Tibial artery (tissue), 4 donors: ENCODE measurements around the gene GNB1.
A peak's percentile ranks its signal among the peaks of the same experiment; 100 is the strongest.

Experiments
- DNase-seq, 2 donors: peaks; one replicate each; pipeline ENCODE4 v3.0.0-alpha.2; 2019
- H3K27ac ChIP-seq, 2 donors: fragments of 200-600 bp; sonication (generic) in 1 of 2; 1 replicate in 1 of 2; 2 replicates in 1 of 2; pipeline ENCODE4 v1.5.1; 2018 to 2019; ENCODE audit warnings: mild to moderate bottlenecking in 1 of 2
- H3K27me3 ChIP-seq, 2 donors: fragments of 200-600 bp; sonication (generic) in 1 of 2; one replicate each; pipeline versions ENCODE4 v1.5.1 to v1.6.0; 2016 to 2019
- H3K36me3 ChIP-seq, 3 donors: fragments of 200-600 bp; sonication (generic) in 2 of 3; one replicate each; pipeline ENCODE4 v1.5.1; 2016 to 2019; ENCODE audit warnings: mild to moderate bottlenecking in 2 of 3
- H3K4me1 ChIP-seq, 4 donors: fragments of 200-600 bp; sonication (generic) in 2 of 4; 1 replicate in 3 of 4; 2 replicates in 1 of 4; pipeline ENCODE4 v1.5.1; 2016 to 2019
- H3K4me3 ChIP-seq, 2 donors: fragments of 200-600 bp; sonication (generic) in 1 of 2; 1 replicate in 1 of 2; 2 replicates in 1 of 2; pipeline ENCODE4 v1.5.1; 2018 to 2019; ENCODE audit warnings: mild to moderate bottlenecking in 2 of 2
- H3K9me3 ChIP-seq, 3 donors: fragments of 200-600 bp; sonication (generic) in 1 of 3; one replicate each; pipeline ENCODE4 v1.5.1; 2016 to 2019
- intact Hi-C: fragments of 100-400 bp; cut with DNase I; formaldehyde crosslinking; loops from one replicate; pipeline ENCODE4 v1.15.0; 2023; ENCODE audit warnings: low total_unique reads
- TF ChIP-seq, protein P1 (sequence below), 2 experiments: fragments of 200-600 bp in 1 of 2; fragments of 450-650 bp in 1 of 2; IDR thresholded peaks; one replicate each; pipeline ENCODE4 v1.5.1; 2017 to 2019; ENCODE audit warnings: antibody characterized with exemption in 2 of 2, mild to moderate bottlenecking in 1 of 2, moderate library complexity in 1 of 2

GNB1 gene

DNA sequence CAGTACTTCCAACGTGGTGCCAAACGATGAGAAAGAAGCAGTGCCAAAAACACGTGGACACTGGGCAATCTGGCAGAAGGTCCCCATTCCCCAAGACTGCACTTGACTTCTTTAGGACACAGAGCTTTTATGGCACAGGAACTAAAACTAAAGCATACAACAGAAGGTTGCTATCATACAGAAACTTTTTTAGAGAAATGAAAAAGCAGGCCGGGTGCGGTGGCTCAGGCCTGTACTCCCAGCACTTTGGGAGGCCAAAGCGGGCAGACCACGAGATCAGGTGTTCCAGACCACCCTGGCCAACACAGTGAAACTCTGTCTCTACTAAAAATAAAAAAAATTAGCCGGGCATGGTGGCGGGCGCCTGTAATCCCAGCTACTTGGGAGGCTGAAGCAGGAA, 43.0 kb downstream of the GNB1 start:
- intact Hi-C loops, result no loop called here
- H3K27ac ChIP-seq, result no peak overlapping the region
- no peak overlapping the region for H3K4me3 ChIP-seq
- H3K36me3 ChIP-seq, result no peaks in the 10 kb centered on the region
- TF ChIP-seq, protein P1, sequence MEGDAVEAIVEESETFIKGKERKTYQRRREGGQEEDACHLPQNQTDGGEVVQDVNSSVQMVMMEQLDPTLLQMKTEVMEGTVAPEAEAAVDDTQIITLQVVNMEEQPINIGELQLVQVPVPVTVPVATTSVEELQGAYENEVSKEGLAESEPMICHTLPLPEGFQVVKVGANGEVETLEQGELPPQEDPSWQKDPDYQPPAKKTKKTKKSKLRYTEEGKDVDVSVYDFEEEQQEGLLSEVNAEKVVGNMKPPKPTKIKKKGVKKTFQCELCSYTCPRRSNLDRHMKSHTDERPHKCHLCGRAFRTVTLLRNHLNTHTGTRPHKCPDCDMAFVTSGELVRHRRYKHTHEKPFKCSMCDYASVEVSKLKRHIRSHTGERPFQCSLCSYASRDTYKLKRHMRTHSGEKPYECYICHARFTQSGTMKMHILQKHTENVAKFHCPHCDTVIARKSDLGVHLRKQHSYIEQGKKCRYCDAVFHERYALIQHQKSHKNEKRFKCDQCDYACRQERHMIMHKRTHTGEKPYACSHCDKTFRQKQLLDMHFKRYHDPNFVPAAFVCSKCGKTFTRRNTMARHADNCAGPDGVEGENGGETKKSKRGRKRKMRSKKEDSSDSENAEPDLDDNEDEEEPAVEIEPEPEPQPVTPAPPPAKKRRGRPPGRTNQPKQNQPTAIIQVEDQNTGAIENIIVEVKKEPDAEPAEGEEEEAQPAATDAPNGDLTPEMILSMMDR (IDR thresholded peaks at IDR 0.05), result no peak
- no peaks in the 10 kb centered on the region for H3K27me3 ChIP-seq
- H3K4me1 ChIP-seq, result peaks cover 0 to 49% (median 17%) of the 10 kb centered on the region in 4 donors
- no peaks in the 10 kb centered on the region for H3K9me3 ChIP-seq
- DNase-seq, result no peak

DNA sequence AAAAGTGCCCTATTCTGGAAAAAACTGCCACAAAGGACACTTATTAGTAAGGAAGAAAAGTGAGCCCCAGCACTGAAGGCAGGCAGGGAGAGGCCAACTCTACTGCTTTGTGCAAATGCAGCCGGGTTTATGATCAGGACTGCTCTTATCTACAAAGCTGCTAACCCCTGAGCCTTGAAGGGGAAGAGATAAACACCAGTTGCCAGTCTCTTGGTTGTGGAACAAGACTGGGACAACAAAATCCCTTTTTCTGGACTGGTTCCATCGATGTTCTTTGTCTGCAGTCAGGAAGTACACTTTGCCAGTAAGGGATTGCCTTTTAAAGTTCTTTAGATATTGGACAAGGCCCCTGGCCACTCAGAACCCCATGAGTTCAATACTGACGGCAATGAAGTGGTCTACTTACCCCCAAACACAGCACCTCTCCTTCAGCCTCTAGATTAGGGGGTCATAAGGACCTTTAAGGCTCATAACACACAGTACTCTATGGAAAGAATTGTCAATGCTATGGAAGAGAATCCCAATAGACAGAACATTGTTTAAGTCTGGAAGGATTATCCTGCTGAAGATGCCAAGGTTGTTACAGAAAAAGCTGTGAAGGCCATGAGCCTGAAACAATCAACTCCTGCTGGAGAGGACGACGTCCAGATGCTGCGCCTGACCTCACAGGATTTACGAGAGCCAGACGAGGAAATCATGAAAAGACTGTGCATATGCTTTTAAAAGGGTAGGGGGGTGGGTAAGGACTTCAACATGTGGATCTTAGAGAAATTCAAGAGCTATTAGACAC, 43.6 kb downstream of the GNB1 start:
- peaks cover 0 to 50% (median 17%) of the 10 kb centered on the region in 4 donors for H3K4me1 ChIP-seq
- no peak for DNase-seq

DNA sequence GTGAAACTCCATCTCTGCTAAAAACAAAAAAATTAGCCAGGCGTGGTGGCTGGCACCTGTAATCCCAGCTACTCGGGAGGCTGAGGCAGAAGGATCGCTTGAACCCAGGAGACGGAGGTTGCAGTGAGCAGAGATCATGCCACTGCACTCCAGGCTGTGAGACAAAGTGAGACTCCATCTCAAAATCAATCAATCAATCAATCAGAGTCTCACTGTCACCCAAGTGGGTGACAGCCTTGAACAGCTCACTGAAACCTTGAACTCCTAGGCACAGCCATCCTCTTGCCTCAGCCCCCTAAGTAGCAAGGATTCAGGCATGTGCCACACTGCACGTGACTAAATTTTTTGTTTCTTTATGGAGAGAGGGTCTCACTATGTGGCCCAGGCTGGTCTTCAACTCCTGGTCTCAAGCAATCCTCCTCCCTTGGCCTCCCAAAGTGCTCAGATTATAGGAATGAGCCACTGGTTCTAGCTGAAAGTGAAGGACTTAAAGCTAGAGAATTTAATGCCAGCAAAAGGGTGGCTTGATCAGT, 44.4 kb downstream of the GNB1 start:
- Histone ChIP-seq H3K4me1 (peaks cover 0 to 58% (median 18%) of the 10 kb centered on the region in 4 donors), H3K36me3 (no peaks in the 10 kb centered on the region), H3K27ac (peak overlapping the region in 1 of 2 donors; percentile 53), H3K4me3 (no peak overlapping the region), H3K9me3 (no peaks in the 10 kb centered on the region), H3K27me3 (no peaks in the 10 kb centered on the region)
- intact Hi-C loops, result no loop called here
- DNase-seq, result no peak
- TF ChIP-seq, protein P1 (IDR thresholded peaks at IDR 0.05), result no peak

More for the DNA sequence above, 43.6 kb downstream of the GNB1 start:
- Histone ChIP-seq H3K4me3 (no peak overlapping the region), H3K27me3 (no peaks in the 10 kb centered on the region), H3K36me3 (no peaks in the 10 kb centered on the region), H3K9me3 (no peaks in the 10 kb centered on the region), H3K27ac (peak overlapping the region in 1 of 2 donors; percentile 53)
- TF ChIP-seq, protein P1 (IDR thresholded peaks at IDR 0.05), result no peak
- intact Hi-C loops, result no loop called here

DNA sequence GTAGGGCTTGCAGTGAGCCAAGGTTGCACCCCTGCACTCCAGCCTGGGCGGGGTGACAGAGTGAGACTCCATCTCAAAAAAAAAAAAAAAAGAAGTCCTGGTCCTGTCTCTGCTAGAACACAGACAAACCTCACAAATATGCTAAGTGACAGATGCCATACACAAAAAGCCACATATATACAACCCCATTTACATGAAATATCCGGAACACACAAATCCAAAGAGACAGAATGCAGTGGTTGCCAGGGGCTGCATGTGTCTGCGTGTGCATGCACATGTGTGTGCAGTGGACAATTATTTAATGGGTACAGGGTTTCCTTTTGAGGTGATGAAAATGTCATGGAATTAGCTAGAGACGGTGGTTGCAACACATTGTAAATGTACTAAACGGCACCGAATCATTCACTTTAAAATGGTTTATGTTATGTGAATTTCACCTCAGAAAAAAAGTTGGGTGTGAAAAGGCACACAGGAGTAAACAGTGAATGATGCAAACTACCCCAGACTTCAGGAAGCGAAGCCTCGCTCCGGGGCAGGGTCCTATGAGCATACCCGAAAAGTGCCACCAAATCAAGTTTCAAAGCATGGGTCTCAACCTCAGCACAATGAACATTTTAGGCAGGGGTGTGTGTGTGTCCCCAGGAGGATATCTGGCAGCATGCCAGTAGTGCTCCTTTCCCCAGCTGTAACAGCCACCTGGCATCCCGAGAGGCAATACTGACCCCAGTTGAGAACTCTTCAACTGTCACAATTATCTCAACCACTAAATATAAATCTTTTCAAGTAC, 48.3 kb downstream of the GNB1 start:
- H3K27me3 ChIP-seq, result no peaks in the 10 kb centered on the region
- no peaks in the 10 kb centered on the region for H3K9me3 ChIP-seq
- H3K4me1 ChIP-seq, result peaks cover 0 to 72% (median 24%) of the 10 kb centered on the region in 4 donors
- H3K27ac ChIP-seq, result no peak overlapping the region
- intact Hi-C loops, result no loop called here
- H3K36me3 ChIP-seq, result peaks cover 0 to 5% (median 0%) of the 10 kb centered on the region in 3 donors
- TF ChIP-seq, protein P1 (IDR thresholded peaks at IDR 0.05), result no peak
- DNase-seq, result no peak
- no peak overlapping the region for H3K4me3 ChIP-seq

DNA sequence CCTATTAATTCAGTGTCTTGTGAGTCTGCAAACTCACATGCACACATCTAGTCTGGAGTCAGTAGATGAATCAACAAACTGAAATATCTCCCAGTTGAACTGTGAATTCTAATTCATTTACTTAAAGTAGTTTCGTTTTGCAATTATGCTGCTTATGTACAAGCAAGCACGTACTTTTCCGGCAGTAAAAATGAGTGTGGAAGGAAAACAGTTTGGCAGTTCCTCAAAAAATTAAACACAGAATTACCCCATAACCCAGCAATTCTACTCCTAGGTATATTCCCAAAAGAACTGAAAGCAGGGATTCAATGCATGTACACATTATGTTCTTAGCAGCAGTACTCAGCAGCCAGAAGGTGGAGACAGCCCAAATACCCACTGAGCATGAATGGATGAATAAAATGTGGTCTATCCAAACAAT, 49.3 kb downstream of the GNB1 start:
- Histone ChIP-seq H3K36me3 (peaks cover 0 to 12% (median 0%) of the 10 kb centered on the region in 3 donors), H3K4me1 (peaks cover 0 to 62% (median 15%) of the 10 kb centered on the region in 4 donors), H3K4me3 (no peak overlapping the region), H3K9me3 (no peaks in the 10 kb centered on the region), H3K27ac (no peak overlapping the region), H3K27me3 (no peaks in the 10 kb centered on the region)
- DNase-seq, result no peak
- intact Hi-C loops, result no loop called here
- TF ChIP-seq, protein P1 (IDR thresholded peaks at IDR 0.05), result no peak
